Fibroblast of skin of left quadriceps (primary cell): Measurements from ENCODE around the gene RPL41.

Experiments
- DNase-seq, 2 experiments: peaks; one replicate each; pipeline ENCODE4 v3.0.0-alpha.2; 2013; ENCODE audit warnings: low read depth in 2 of 2

RPL41 gene

GRCh38 chr12:56127888-56128669 lies 11.6 kb downstream of the RPL41 start, which contains the start of gene ESYT1:
Gene ESYT1 (plus strand): TSS chr12:56128267. CDS start chr12:56128320, 53 bp downstream.
- peak; percentile 100 for DNase-seq

GRCh38 chr12:56128670-56129205 lies 12.3 kb downstream of the RPL41 start:
- no peak for DNase-seq

GRCh38 chr12:56129206-56129941 lies 12.9 kb downstream of the RPL41 start:
- DNase-seq = no peak

GRCh38 chr12:56129942-56130495 lies 13.6 kb downstream of the RPL41 start:
- DNase-seq = no peak

- no peak for DNase-seq
Measured at GRCh38 chr12:56130876-56131275, 14.4 kb downstream of the RPL41 start.

GRCh38 chr12:56134897-56135296 lies 18.5 kb downstream of the RPL41 start:
- no peak for DNase-seq

- DNase-seq = no peak
Measured at GRCh38 chr12:56137853-56138571, 21.6 kb downstream of the RPL41 start.

- no peak for DNase-seq
Measured at GRCh38 chr12:56141946-56142784, 25.7 kb downstream of the RPL41 start.

- no peak for DNase-seq
Measured at GRCh38 chr12:56143217-56143616, 26.8 kb downstream of the RPL41 start.

- DNase-seq = no peak
Measured at GRCh38 chr12:56143870-56144269, 27.4 kb downstream of the RPL41 start.

GRCh38 chr12:56145217-56145616 lies 28.8 kb downstream of the RPL41 start:
- no peak for DNase-seq

- DNase-seq = no peak
Measured at GRCh38 chr12:56146492-56147460, 30.3 kb downstream of the RPL41 start.

- DNase-seq = no peak
Measured at GRCh38 chr12:56150563-56150962, 34.1 kb downstream of the RPL41 start.

GRCh38 chr12:56151672-56152131 lies 35.3 kb downstream of the RPL41 start:
- DNase-seq = no peak

- DNase-seq = peak; percentile 76 to 78
Measured at GRCh38 chr12:56152132-56152755, 35.8 kb downstream of the RPL41 start, which contains the start of gene MYL6B. Gene MYL6B (plus strand): TSS chr12:56152587. CDS start chr12:56153919, 1,332 bp downstream.

- no peak for DNase-seq
Measured at GRCh38 chr12:56152756-56153677, 36.6 kb downstream of the RPL41 start.

GRCh38 chr12:56153678-56154065 lies 37.2 kb downstream of the RPL41 start:
- no peak for DNase-seq

GRCh38 chr12:56154246-56154771 lies 37.9 kb downstream of the RPL41 start:
- no peak for DNase-seq
